Panc1 (cell line): ENCODE data around the gene RPH3AL. TPM values are rescaled to one million over a fixed set of nuclear protein-coding genes. Genes with fewer than 3 reads are reported as not detected.

Experiments used
- ATAC-seq: fragments of 200-7000 bp; cut with Tn5 transposase; 2 replicates; pipeline ENCODE4 v1.9.1; 2020; ENCODE audit warnings: mild to moderate bottlenecking, moderate library complexity
- BruUV-seq: library from RNA; stranded (reverse); fragments of 400-500 nt; replicated peaks from 2 replicates; lab custom pipeline; 2021; lab: Mats Ljungman, UMichigan
- CTCF ChIA-PET: fragments of 300-600 bp; sonication (Branson Sonifier 250); formaldehyde crosslinking; loops from one replicate; lab custom pipeline; 2022; ENCODE audit warnings: antibody characterized with exemption; lab: Charles Lee
- POLR2A ChIA-PET: fragments of 300-600 bp; sonication (Branson Sonifier 250); formaldehyde crosslinking; loops from one replicate; lab custom pipeline; 2022; ENCODE audit warnings: antibody characterized with exemption; lab: Charles Lee
- DNase-seq: peaks from one replicate; pipeline ENCODE4 v3.0.0-alpha.2; 2010; ENCODE audit warnings: low read depth, low spot score
- H3K27ac ChIP-seq: 2 replicates; pipeline ENCODE4 v1.5.1; 2011; ENCODE audit warnings: mild to moderate bottlenecking, low read length, inconsistent platforms
- H3K27me3 ChIP-seq: fragments of 200-500 bp; sonication (Bioruptor generic); 2 replicates; pipeline ENCODE4 v1.6.0; 2014; ENCODE audit warnings: low read length, inconsistent platforms; ENCODE audit not compliant: control insufficient read depth, insufficient read depth
- H3K36me3 ChIP-seq: fragments of 200-500 bp; sonication (Bioruptor generic); 2 replicates; pipeline ENCODE4 v1.5.1; 2014; ENCODE audit warnings: inconsistent platforms, mild to moderate bottlenecking, low read length, moderate library complexity; ENCODE audit not compliant: control insufficient read depth, insufficient read depth
- H3K4me1 ChIP-seq: 2 replicates; pipeline ENCODE4 v1.5.1; 2011; ENCODE audit warnings: inconsistent platforms, mild to moderate bottlenecking, low read length, moderate library complexity; ENCODE audit not compliant: control insufficient read depth, insufficient read depth
- H3K4me3 ChIP-seq, 2 experiments: 2 replicates each; pipeline ENCODE4 v1.5.1; 2011 to 2012; ENCODE audit warnings: low read depth in 2 of 2, low read length in 2 of 2, mild to moderate bottlenecking in 2 of 2, inconsistent platforms in 1 of 2, moderate library complexity in 1 of 2
- H3K9me3 ChIP-seq: fragments of 200-500 bp; sonication (Bioruptor generic); 2 replicates; pipeline ENCODE4 v1.5.1; 2014; ENCODE audit warnings: low read depth, mild to moderate bottlenecking, inconsistent platforms, low read length, moderate library complexity; ENCODE audit not compliant: control insufficient read depth, insufficient read depth
- POLR2AphosphoS5 ChIP-seq: IDR thresholded peaks from 2 replicates; pipeline ENCODE4 v1.6.1; 2012; ENCODE audit warnings: mild to moderate bottlenecking, low read depth, low read length, moderate library complexity
- SIN3A ChIP-seq: IDR thresholded peaks from 2 replicates; pipeline ENCODE4 v1.6.1; 2012; ENCODE audit warnings: low read depth, mild to moderate bottlenecking, low read length, moderate library complexity, borderline replicate concordance; ENCODE audit not compliant: insufficient read depth
- TCF7L2 ChIP-seq: IDR thresholded peaks from 2 replicates; pipeline ENCODE4 v1.6.1; 2011; ENCODE audit warnings: mild to moderate bottlenecking, low read depth, low read length, inconsistent platforms
- in situ Hi-C: cut with HindIII; loops from 2 replicates; pipeline ENCODE4 v1.10.0; 2016; ENCODE audit warnings: low sequenced_read_pairs, low pct_unique_long_range_greater_than_20kb
- intact Hi-C: fragments of 100-400 bp; cut with micrococcal nuclease; formaldehyde crosslinking; loops from one replicate; pipeline ENCODE4 v1.10.0; 2022; ENCODE audit not compliant: unreplicated experiment
- total RNA-seq: library from RNA; stranded (reverse); gene quantifications from one replicate; pipeline ENCODE4 v1.2.1, GENCODE V29; 2021; ENCODE audit not compliant: unreplicated experiment
- TF ChIP-seq, protein P1 (sequence below): fragments of 450-650 bp; IDR thresholded peaks from 2 replicates; pipeline ENCODE4 v1.5.1; 2017; ENCODE audit warnings: mild to moderate bottlenecking
- TF ChIP-seq, protein P2 (sequence below), 2 experiments: IDR thresholded peaks; 2 replicates each; pipeline ENCODE4 v1.6.1; 2011 to 2012; ENCODE audit warnings: low read depth in 2 of 2, control low read depth in 1 of 2, low read length in 1 of 2, mild to moderate bottlenecking in 1 of 2, moderate library complexity in 1 of 2; ENCODE audit not compliant: insufficient read depth in 1 of 2

RPH3AL gene
- total RNA-seq, 1 experiment from 2014 or later: 2.2 TPM

DNA sequence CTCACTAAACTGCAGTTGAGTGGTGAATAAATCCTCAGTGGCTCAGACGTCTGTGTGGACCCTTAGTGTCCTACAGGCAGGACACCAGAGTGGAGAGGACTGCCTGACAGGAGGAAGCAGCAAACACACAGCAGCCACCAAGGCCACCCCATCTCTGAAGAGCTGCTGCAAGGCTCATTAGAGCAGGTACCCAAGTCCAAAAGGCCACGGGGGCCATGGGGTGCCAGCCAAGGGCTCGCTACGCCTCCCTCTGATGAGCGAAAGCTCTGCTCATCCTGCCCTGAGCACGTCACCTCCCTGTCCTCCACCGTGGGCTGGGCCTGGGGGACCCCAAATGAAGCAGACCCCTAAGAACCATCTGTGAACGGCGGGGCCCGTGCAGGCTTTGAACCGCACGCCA, 101.1 kb downstream of the RPH3AL start:
- ChIA-PET CTCF (no interaction called here), POLR2A (no interaction called here)
- no peak for ATAC-seq

DNA sequence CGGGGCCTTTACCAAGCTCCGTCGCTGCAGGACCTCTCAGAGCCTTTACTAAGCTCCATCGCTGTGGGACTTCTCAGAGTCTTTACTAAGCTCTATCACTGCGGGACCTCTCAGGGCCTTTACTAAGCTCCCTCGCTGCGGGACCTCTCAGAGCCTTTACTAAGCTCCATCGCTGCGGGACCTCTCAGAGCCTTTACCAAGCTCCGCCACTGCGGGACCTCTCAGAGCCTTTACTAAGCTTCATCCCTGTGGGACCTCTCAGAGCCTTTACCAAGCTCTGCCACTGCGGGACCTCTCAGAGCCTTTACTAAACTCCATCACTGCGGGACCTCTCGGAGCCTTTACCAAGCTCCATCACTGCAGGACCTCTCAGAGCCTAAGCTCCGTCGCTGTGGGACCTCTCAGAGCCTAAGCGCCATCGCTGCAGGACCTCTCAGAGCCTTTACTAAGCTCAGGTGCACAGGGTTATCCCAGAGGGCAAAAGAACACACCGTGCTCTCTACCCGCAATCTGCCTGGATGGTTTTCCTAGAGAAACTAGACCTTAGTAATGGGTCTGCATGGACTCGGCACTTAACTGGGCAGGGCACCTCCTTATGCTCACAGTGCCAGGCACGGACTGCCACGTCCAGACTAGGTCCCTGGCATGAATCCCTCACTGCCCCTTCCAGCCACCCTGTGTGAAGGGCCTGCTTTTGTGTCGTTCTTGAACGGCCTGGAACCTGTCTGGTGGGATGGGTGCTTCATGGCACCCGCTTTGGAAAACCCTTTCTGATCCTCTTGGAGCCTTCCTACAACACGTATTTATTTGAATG, 101.9 kb downstream of the RPH3AL start:
- ChIA-PET POLR2A (no interaction called here), CTCF (no interaction called here)
- in situ Hi-C loops: no loop called here
- H3K36me3 ChIP-seq: no peaks in the 10 kb centered on the region
- DNase-seq: no peak
- no peaks in the 10 kb centered on the region for H3K9me3 ChIP-seq
- no peak overlapping the region for H3K27ac ChIP-seq
- TF ChIP-seq POLR2AphosphoS5 (no peak), TCF7L2 (no peak), SIN3A (no peak)
- TF ChIP-seq, protein P1, sequence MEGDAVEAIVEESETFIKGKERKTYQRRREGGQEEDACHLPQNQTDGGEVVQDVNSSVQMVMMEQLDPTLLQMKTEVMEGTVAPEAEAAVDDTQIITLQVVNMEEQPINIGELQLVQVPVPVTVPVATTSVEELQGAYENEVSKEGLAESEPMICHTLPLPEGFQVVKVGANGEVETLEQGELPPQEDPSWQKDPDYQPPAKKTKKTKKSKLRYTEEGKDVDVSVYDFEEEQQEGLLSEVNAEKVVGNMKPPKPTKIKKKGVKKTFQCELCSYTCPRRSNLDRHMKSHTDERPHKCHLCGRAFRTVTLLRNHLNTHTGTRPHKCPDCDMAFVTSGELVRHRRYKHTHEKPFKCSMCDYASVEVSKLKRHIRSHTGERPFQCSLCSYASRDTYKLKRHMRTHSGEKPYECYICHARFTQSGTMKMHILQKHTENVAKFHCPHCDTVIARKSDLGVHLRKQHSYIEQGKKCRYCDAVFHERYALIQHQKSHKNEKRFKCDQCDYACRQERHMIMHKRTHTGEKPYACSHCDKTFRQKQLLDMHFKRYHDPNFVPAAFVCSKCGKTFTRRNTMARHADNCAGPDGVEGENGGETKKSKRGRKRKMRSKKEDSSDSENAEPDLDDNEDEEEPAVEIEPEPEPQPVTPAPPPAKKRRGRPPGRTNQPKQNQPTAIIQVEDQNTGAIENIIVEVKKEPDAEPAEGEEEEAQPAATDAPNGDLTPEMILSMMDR: no peak
- TF ChIP-seq, protein P2, sequence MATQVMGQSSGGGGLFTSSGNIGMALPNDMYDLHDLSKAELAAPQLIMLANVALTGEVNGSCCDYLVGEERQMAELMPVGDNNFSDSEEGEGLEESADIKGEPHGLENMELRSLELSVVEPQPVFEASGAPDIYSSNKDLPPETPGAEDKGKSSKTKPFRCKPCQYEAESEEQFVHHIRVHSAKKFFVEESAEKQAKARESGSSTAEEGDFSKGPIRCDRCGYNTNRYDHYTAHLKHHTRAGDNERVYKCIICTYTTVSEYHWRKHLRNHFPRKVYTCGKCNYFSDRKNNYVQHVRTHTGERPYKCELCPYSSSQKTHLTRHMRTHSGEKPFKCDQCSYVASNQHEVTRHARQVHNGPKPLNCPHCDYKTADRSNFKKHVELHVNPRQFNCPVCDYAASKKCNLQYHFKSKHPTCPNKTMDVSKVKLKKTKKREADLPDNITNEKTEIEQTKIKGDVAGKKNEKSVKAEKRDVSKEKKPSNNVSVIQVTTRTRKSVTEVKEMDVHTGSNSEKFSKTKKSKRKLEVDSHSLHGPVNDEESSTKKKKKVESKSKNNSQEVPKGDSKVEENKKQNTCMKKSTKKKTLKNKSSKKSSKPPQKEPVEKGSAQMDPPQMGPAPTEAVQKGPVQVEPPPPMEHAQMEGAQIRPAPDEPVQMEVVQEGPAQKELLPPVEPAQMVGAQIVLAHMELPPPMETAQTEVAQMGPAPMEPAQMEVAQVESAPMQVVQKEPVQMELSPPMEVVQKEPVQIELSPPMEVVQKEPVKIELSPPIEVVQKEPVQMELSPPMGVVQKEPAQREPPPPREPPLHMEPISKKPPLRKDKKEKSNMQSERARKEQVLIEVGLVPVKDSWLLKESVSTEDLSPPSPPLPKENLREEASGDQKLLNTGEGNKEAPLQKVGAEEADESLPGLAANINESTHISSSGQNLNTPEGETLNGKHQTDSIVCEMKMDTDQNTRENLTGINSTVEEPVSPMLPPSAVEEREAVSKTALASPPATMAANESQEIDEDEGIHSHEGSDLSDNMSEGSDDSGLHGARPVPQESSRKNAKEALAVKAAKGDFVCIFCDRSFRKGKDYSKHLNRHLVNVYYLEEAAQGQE (IDR thresholded peaks at IDR 0.05; ENCODE audit: insufficient read depth in 1 of 2, low read depth in 2 of 2, low read length in 1 of 2): no peak
- no peaks in the 10 kb centered on the region for H3K4me1 ChIP-seq
- BruUV-seq: no TSS peak
- intact Hi-C loops: no loop called here
- no peak for ATAC-seq
- no peaks in the 10 kb centered on the region for H3K27me3 ChIP-seq
- no peak overlapping the region for H3K4me3 ChIP-seq

More for the DNA sequence above, 101.1 kb downstream of the RPH3AL start:
- Histone ChIP-seq H3K36me3 (no peaks in the 10 kb centered on the region), H3K27ac (no peak overlapping the region), H3K4me1 (no peaks in the 10 kb centered on the region), H3K9me3 (no peaks in the 10 kb centered on the region), H3K27me3 (no peaks in the 10 kb centered on the region), H3K4me3 (no peak overlapping the region)
- no peak for TF ChIP-seq TCF7L2
- TF ChIP-seq, protein P1: no peak
- TF ChIP-seq SIN3A: no peak
- intact Hi-C loops (no loop called here), in situ Hi-C loops (no loop called here)
- BruUV-seq: no TSS peak
- no peak for DNase-seq
